Measurements from ENCODE around the gene TP53RK. TPM values are rescaled to one million over a fixed set of nuclear protein-coding genes. Genes with fewer than 3 reads are reported as not detected.

Gene TP53RK
- total and polyA plus RNA-seq, 2 of the 13 experiments (the other 11 are each of a cell fraction or from before 2014, with no cell fraction given): 12.9 to 25.5 TPM

DNA sequence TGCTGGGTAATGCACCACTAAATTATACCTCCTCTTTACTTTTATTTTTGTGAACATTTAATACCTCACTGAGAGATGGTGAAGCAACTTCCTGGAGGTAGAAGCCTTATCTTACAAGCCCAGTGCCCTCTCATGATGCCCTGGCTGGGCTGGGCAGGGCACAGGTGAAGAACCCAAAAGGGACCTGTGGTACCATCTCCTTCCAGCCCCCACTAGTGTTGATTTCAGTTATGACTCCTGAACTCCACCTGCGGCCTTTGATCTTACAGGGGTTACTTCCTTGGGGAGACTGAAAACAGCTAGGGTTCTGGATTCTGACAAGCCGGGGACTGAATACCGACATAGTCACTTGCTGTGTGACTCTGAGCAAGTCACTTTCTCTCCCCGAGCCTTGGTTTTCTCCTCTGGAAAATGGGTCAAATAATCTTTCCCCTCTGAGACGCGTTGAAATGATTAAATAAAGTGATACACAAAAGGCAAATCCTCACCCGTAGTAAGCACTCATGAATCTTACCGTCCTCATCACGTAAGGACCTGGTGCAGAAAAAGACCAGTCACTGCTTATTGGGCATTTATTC is 39.2 kb downstream of the TP53RK start (continued):
- TF ChIP-seq, protein P1, sequence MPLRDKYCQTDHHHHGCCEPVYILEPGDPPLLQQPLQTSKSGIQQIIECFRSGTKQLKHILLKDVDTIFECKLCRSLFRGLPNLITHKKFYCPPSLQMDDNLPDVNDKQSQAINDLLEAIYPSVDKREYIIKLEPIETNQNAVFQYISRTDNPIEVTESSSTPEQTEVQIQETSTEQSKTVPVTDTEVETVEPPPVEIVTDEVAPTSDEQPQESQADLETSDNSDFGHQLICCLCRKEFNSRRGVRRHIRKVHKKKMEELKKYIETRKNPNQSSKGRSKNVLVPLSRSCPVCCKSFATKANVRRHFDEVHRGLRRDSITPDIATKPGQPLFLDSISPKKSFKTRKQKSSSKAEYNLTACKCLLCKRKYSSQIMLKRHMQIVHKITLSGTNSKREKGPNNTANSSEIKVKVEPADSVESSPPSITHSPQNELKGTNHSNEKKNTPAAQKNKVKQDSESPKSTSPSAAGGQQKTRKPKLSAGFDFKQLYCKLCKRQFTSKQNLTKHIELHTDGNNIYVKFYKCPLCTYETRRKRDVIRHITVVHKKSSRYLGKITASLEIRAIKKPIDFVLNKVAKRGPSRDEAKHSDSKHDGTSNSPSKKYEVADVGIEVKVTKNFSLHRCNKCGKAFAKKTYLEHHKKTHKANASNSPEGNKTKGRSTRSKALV (CRISPR knock-in tag; IDR thresholded peaks at IDR 0.05): no peak
- TF ChIP-seq, protein P2, sequence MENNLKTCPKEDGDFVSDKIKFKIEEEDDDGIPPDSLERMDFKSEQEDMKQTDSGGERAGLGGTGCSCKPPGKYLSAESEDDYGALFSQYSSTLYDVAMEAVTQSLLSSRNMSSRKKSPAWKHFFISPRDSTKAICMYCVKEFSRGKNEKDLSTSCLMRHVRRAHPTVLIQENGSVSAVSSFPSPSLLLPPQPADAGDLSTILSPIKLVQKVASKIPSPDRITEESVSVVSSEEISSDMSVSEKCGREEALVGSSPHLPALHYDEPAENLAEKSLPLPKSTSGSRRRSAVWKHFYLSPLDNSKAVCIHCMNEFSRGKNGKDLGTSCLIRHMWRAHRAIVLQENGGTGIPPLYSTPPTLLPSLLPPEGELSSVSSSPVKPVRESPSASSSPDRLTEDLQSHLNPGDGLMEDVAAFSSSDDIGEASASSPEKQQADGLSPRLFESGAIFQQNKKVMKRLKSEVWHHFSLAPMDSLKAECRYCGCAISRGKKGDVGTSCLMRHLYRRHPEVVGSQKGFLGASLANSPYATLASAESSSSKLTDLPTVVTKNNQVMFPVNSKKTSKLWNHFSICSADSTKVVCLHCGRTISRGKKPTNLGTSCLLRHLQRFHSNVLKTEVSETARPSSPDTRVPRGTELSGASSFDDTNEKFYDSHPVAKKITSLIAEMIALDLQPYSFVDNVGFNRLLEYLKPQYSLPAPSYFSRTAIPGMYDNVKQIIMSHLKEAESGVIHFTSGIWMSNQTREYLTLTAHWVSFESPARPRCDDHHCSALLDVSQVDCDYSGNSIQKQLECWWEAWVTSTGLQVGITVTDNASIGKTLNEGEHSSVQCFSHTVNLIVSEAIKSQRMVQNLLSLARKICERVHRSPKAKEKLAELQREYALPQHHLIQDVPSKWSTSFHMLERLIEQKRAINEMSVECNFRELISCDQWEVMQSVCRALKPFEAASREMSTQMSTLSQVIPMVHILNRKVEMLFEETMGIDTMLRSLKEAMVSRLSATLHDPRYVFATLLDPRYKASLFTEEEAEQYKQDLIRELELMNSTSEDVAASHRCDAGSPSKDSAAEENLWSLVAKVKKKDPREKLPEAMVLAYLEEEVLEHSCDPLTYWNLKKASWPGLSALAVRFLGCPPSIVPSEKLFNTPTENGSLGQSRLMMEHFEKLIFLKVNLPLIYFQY (CRISPR knock-in tag; IDR thresholded peaks at IDR 0.05; ENCODE audit: borderline replicate concordance): peak; percentile 42; the same call in 1 of the 2 replicates
- TF ChIP-seq, protein P3, sequence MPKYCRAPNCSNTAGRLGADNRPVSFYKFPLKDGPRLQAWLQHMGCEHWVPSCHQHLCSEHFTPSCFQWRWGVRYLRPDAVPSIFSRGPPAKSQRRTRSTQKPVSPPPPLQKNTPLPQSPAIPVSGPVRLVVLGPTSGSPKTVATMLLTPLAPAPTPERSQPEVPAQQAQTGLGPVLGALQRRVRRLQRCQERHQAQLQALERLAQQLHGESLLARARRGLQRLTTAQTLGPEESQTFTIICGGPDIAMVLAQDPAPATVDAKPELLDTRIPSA (CRISPR knock-in tag; IDR thresholded peaks at IDR 0.05; ENCODE audit: borderline replicate concordance): no peak
- TF ChIP-seq, protein P4, sequence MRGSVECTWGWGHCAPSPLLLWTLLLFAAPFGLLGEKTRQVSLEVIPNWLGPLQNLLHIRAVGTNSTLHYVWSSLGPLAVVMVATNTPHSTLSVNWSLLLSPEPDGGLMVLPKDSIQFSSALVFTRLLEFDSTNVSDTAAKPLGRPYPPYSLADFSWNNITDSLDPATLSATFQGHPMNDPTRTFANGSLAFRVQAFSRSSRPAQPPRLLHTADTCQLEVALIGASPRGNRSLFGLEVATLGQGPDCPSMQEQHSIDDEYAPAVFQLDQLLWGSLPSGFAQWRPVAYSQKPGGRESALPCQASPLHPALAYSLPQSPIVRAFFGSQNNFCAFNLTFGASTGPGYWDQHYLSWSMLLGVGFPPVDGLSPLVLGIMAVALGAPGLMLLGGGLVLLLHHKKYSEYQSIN (CRISPR knock-in tag; IDR thresholded peaks at IDR 0.05; ENCODE audit: borderline replicate concordance): no peak
- TF ChIP-seq, protein P5, sequence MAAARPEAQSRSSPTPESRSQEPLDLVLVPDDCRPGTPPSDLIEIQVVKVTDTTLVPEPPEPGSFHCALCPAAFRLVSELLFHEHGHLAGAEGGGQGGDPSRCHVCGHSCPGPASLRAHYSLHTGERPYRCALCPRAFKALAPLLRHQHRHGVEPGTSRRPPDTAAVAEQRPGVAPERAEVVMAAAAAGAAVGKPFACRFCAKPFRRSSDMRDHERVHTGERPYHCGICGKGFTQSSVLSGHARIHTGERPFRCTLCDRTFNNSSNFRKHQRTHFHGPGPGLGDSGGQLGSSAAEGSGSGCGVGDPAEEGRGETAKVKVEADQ (CRISPR knock-in tag; IDR thresholded peaks at IDR 0.05; ENCODE audit: borderline replicate concordance): no peak
- TF ChIP-seq HOXA7 (CRISPR knock-in tag; IDR thresholded peaks at IDR 0.05) (no peak), TP53 (CRISPR knock-in tag; conservative IDR thresholded peaks at IDR 0.05) (no peak), SNAI1 (CRISPR knock-in tag; IDR thresholded peaks at IDR 0.05; ENCODE audit: borderline replicate concordance) (no peak; the same call in 1 of the 2 replicates), IKZF4 (CRISPR knock-in tag; IDR thresholded peaks at IDR 0.05; ENCODE audit: borderline replicate concordance, low read depth, not compliant biosample characterization) (no peak), HNRNPK (IDR thresholded peaks at IDR 0.05; ENCODE audit: low read depth, low read length, poor library complexity, severe bottlenecking) (no peak), ZNF569 (CRISPR knock-in tag; IDR thresholded peaks at IDR 0.05; ENCODE audit: borderline replicate concordance) (no peak)
- TF ChIP-seq, protein P6, sequence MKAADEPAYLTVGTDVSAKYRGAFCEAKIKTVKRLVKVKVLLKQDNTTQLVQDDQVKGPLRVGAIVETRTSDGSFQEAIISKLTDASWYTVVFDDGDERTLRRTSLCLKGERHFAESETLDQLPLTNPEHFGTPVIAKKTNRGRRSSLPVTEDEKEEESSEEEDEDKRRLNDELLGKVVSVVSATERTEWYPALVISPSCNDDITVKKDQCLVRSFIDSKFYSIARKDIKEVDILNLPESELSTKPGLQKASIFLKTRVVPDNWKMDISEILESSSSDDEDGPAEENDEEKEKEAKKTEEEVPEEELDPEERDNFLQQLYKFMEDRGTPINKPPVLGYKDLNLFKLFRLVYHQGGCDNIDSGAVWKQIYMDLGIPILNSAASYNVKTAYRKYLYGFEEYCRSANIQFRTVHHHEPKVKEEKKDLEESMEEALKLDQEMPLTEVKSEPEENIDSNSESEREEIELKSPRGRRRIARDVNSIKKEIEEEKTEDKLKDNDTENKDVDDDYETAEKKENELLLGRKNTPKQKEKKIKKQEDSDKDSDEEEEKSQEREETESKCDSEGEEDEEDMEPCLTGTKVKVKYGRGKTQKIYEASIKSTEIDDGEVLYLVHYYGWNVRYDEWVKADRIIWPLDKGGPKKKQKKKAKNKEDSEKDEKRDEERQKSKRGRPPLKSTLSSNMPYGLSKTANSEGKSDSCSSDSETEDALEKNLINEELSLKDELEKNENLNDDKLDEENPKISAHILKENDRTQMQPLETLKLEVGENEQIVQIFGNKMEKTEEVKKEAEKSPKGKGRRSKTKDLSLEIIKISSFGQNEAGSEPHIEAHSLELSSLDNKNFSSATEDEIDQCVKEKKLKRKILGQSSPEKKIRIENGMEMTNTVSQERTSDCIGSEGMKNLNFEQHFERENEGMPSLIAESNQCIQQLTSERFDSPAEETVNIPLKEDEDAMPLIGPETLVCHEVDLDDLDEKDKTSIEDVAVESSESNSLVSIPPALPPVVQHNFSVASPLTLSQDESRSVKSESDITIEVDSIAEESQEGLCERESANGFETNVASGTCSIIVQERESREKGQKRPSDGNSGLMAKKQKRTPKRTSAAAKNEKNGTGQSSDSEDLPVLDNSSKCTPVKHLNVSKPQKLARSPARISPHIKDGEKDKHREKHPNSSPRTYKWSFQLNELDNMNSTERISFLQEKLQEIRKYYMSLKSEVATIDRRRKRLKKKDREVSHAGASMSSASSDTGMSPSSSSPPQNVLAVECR (CRISPR knock-in tag; IDR thresholded peaks at IDR 0.05; ENCODE audit: borderline replicate concordance): no peak

All from HepG2 (cell line).